HG03457 (cell line): ENCODE data around the gene GNA12.
"Not testable (repeated sequence)": the region's sequence is repeated elsewhere in the genome, so short reads cannot be mapped to it uniquely, and the experiment has no call there.

Source experiments
- ATAC-seq: cut with Tn5 transposase; IDR thresholded peaks from one replicate; pipeline ENCODE4 v1.9.1; 2021; ENCODE audit warnings: moderate number of reproducible peaks; ENCODE audit not compliant: unreplicated experiment

The GNA12 gene

GRCh38 chr7:2701832-2702593, 142.1 kb downstream of the GNA12 start:
- no peak for ATAC-seq

GRCh38 chr7:2701424-2701823, 142.7 kb downstream of the GNA12 start:
- no peak for ATAC-seq

- no peak for ATAC-seq
These were observed 143.8 kb downstream of the GNA12 start for GRCh38 chr7:2700141-2700850.

DNA sequence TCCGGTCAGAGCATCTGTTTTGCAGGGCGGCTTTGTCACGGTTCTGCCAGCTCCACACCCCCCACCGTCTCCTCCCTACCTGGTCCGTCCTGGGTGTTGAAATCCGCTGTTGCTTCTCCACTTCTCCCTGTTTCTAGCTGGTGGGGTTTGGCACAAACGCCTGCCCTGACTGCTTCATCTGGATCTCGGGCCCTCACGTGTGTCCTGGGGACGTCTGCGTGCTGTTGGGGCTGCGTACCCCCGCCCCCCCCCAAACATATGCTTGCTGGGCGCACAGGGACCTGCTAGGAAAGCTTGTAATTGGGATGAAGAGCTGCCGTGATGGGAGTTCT, 144.9 kb downstream of the GNA12 start:
- ATAC-seq = no peak

DNA sequence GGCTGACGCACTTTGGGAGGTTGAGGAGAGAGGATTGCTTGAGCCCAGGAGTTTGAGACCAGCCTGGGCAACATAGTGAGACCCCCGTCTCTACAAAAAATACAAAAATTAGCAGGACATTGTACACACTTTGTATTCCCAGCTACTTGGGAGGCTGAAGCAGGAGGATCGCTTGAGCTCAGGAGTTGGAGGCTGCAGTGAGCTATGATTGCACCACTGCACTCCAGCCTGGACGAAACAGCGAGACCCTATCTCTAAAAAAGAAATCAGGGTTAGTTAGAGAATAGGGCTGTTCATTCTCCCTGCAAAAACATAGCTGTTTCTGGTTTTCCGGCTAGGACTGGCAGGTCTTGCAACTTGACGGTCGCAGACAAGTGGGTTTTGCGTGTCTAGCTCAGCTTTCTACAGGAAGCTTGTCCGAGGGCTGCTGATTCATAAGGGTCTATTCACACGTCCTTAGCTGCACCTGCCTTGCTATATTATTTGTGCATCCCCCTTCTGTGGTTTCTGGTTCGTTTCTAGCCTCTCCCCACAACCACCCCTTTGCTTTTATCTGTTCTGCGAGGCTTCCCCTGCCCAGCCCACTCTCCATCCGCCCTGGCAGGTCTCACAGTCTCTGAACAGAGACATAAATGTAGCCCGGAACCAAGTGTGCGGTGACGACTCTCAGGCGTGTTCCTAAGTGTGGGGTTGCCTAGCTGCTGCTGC, 145.4 kb downstream of the GNA12 start:
- peak; percentile 91 for ATAC-seq

DNA sequence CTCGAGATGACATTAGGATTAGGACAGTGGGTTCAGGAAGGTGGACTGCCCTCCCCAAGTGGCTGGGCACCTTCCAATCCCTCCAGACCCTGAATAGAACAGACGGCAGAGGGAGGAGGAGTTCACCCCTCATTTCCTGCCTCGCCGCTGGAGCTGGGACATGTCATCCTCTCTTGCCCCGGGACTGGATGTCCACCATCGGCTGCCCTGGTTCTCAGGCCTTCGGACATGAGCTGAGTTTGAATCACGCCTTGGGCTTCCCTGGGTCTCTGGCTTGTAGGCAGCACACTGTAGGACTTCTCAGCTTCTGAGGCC, 150.0 kb downstream of the GNA12 start:
- not testable (repeated sequence) for ATAC-seq

DNA sequence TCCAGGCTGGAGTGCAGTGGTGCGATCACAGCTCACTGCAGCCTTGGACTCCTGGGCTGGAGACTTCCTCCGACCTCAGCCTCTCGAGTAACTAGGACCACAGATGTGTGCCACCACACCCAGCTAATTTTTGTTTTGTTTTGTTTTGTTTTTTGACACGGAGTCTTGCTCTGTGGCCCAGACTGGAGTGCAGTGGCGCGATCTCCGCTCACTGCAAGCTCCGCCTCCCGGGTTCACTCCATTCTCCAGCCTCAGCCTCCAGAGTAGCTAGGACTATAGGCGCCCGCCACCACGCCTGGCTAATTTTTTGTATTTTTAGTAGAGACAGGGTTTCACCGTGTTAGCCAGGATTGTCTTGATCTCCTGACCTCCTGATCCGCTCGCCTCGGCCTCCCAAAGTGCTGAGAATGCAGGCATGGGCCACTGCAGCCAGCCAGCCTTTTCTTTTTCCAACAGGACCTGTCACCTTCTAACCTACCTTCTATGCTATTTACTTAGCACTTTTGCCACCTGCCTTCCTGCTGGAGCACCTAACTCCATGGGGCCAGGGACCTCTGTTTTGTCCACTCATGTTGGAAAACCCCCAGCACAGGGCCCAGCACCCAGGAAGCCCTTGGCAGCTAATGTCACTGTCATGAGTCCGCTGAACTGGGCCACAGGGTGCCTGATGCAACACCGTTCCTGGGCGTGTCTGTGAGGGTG, 150.5 kb downstream of the GNA12 start:
- ATAC-seq = not testable (repeated sequence)

DNA sequence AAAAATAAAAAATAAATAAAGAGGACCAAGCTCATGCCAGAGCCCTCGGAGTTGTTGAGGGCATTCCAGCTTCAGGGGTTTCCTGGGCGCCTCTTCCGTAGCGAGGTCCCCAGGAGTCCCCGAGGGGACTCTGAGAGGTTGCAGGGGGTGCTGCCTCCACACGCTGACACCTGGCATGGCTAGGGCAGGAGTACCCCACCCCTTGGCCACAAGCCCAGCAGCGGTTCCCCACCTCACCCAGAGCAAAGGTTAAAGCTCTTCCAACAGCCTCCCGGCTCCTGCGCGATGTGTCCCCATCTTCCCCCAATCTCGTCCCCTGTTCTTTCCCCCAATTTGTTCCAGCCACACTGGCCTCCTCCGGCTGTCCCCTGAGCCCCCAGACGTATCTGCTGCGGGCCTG, 151.6 kb downstream of the GNA12 start:
- ATAC-seq = no peak

GRCh38 chr7:2691932-2692439, 152.1 kb downstream of the GNA12 start:
- not testable (repeated sequence) for ATAC-seq

DNA sequence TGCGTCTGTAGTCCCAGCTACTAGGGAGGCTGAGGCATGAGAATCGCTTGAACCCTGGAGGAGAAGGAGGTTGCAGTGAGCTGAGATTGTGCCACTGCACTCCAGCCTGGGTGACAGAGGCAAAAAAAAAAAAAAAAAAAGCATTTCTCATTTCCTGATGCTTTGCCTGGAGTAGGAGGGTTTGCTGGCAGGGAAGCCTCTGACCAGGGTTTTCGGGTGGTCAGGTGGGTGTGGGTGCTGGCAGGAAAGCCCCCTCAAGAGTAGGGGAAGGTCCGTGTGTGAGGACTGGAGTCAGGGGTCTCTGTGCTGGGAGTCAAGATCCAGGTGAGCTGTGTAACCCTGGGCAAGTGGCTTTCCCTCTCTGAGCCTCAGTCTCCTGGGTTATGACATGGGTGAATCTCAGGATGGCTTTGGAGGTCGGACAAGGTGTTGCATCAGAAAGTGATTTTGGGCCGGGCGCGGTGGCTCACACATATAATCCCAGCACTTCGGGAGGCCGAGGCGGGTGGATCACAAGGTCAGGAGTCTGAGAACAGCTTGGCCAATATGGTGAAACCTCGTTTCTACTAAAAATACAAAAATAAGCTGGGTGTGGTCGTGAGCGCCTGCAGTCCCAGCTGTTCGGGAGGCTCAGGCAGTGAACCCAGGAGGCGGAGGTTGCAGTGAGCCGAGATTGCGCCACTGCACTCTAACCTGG, 152.9 kb downstream of the GNA12 start:
- no peak for ATAC-seq

DNA sequence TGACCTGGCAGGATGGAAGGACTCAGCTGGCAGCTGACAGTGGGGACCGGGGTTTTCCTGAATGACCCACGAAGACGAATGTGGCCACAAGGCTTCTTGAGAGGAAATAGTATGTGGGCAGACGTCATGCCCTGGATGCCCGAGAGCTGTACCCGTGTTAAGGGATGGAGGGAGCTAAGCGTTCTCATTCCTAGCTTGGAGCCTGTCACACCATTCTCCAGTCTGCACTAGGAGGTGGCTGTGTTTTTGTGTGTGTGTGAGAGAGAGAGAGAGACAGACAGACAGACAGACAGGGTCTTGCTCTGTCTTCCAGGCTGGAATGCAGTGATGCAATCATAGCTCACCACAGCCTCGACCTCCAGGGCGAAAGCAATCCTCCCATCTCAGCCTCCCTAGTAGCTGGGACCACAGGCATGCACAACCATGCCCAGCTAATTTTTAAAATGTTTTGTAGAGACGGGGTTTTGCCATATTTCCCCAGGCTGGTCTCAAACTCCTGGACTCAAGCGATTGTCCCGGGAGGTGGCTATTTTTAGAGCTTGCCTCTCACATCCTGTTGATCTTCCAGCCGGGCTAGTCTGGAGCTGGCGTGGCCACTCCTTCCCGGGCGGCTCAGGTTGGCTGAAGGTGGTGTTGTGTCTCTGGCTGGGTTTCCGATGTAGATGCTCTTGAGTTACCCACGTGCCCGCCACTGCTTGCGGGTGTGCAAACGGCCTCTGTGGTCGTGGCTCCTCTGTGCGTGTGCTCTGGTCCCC, 154.0 kb downstream of the GNA12 start:
- ATAC-seq = no peak

GRCh38 chr7:2689343-2689847, 154.7 kb downstream of the GNA12 start:
- ATAC-seq = no peak

- ATAC-seq = peak; percentile 79
These were observed 155.4 kb downstream of the GNA12 start for GRCh38 chr7:2688409-2689342.

- ATAC-seq = peak; percentile 6
These were observed 156.2 kb downstream of the GNA12 start, which contains the start of gene AMZ1 for GRCh38 chr7:2687881-2688318. Gene AMZ1 (plus strand): TSS chr7:2688202. CDS start chr7:2700452, 12,250 bp downstream.

GRCh38 chr7:2687338-2687869, 156.7 kb downstream of the GNA12 start:
- no peak for ATAC-seq

GRCh38 chr7:2686101-2686500, 158.0 kb downstream of the GNA12 start:
- no peak for ATAC-seq

GRCh38 chr7:2684501-2684900, 159.6 kb downstream of the GNA12 start:
- ATAC-seq = no peak
